Measurements from ENCODE around the gene GNAZ. TPM values are rescaled to one million over a fixed set of nuclear protein-coding genes. Genes with fewer than 3 reads are reported as not detected.

GNAZ gene
- total and polyA plus RNA-seq, 12 donors = 1.3 to 4.2 (median 2.3) TPM

GRCh38 chr22:23161574-23161973 is 91.3 kb downstream of the GNAZ start:
- no peak for TF ChIP-seq CTCF (IDR thresholded peaks at IDR 0.05)
- WGBS, 2 donors = 90 to 92% methylated on average over 13 of the region's 13 CpGs
- H3K27ac ChIP-seq = no peak overlapping the region
- no peak overlapping the region for H3K4me3 ChIP-seq
- H3K36me3 ChIP-seq = no peaks in the 10 kb centered on the region
- H3K4me1 ChIP-seq = no peaks in the 10 kb centered on the region
- no peak for DNase-seq
- no peaks in the 10 kb centered on the region for H3K9me3 ChIP-seq
- no peaks in the 10 kb centered on the region for H3K27me3 ChIP-seq
- intact Hi-C loops (cut with DNase I) = no loop called here
- ATAC-seq = no peak

- ATAC-seq (peak in 3 of 8 donors; percentile 17 to 38 (median 31)), DNase-seq (peak in 1 of 2 donors; percentile 50)
- Histone ChIP-seq H3K4me3 (no peak overlapping the region), H3K27ac (no peak overlapping the region), H3K9me3 (no peaks in the 10 kb centered on the region), H3K27me3 (no peaks in the 10 kb centered on the region), H3K36me3 (no peaks in the 10 kb centered on the region), H3K4me1 (no peaks in the 10 kb centered on the region)
- intact Hi-C loops (cut with DNase I) = no loop called here
- no peak for TF ChIP-seq CTCF (IDR thresholded peaks at IDR 0.05)
- 83 to 85% methylated on average over 8 of the region's 8 CpGs for WGBS, 2 donors
Observed at GRCh38 chr22:23163665-23164064, 93.3 kb downstream of the GNAZ start.

- no peak for DNase-seq
- no peak for ATAC-seq
- Histone ChIP-seq H3K27ac (no peak overlapping the region), H3K4me1 (no peaks in the 10 kb centered on the region), H3K36me3 (no peaks in the 10 kb centered on the region), H3K4me3 (no peak overlapping the region), H3K9me3 (no peaks in the 10 kb centered on the region), H3K27me3 (no peaks in the 10 kb centered on the region)
- intact Hi-C loops (cut with DNase I) = no loop called here
- 79 to 84% methylated on average over 11 of the region's 11 CpGs for WGBS, 2 donors
- TF ChIP-seq CTCF (IDR thresholded peaks at IDR 0.05) = no peak
Observed at GRCh38 chr22:23164091-23164490, 93.8 kb downstream of the GNAZ start.

GRCh38 chr22:23166042-23166831 is 95.9 kb downstream of the GNAZ start:
- no peaks in the 10 kb centered on the region for H3K9me3 ChIP-seq
- H3K4me1 ChIP-seq = no peaks in the 10 kb centered on the region
- TF ChIP-seq CTCF (IDR thresholded peaks at IDR 0.05) = no peak
- H3K36me3 ChIP-seq = no peaks in the 10 kb centered on the region
- H3K27me3 ChIP-seq = no peaks in the 10 kb centered on the region
- intact Hi-C loops (cut with DNase I) = no loop called here
- ATAC-seq (no peak), DNase-seq (no peak)
- no peak overlapping the region for H3K27ac ChIP-seq
- 77 to 84% methylated on average over 6 of the region's 6 CpGs for WGBS, 2 donors
- H3K4me3 ChIP-seq = no peak overlapping the region
